NCI-H2227 (cell line): ENCODE data around the gene ACTA2.
"Not testable (repeated sequence)": the region's sequence is repeated elsewhere in the genome, so short reads cannot be mapped to it uniquely, and the experiment has no call there.

ENCODE experiments used
- DNase-seq: peaks from one replicate; lab custom pipeline; 2025; ENCODE audit not compliant: unreplicated experiment; lab: John Stamatoyannopoulos, UW

Gene ACTA2

DNA sequence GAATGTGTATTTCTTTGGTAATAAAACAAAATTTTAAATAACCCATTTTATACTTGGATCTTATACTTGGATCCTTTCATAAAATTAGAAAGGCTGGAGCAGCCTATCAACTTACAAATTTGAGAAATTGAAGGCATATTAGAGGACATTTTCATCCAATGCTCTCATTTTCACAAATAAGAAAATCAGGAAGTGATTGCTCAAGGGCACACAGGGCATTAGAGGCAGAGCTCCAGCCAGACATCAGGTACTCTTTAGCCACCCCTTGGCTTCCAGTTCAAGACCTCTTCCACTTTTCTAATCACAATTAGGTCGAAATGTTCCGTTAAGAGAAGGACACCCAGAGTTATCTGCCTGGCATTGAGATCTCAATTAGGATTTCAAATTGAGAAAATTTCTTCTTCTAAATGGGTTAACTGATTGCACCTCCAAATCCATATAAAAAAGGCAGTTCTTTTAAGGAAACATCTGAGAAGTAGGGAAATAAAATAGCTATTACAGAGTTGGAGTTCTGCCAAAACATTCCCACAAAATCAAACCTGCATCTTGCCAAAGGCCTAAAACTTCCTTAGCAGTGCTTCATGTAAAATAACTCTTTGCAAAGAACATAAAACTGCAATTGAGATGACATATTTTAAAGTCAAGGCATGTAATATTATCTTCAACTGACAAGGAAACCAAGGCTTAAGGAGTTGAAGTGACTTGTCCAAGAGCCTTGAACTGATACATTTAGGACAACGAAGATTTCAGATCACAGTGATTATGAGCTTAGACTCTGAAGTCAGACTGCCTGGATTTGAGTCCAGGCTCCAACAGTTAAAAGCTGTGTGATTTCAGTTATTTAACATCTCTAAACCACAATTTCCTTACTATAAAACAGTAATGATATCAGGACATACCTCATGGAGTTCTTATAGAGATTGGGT lies 2.4 kb downstream of the ACTA2 start:
- no peak for DNase-seq

DNA sequence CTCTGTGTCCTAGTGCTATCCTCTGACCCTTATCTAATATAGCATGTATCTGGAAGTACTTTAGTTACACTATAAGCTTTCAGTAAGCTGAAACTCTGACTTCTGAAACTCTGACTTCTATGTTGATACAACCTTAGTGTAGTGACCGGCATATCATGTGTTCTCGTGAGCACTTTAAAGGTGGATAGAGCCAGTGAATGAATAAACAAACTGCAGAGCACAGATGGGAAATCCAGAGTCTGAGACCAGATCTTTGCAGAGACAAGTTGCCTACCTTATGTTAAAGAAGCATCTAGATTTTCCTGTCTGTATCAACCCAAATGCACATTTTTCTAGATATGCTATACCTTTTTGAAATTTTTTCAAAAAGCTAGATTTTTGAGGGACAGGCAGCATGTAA lies 3.5 kb downstream of the ACTA2 start:
- DNase-seq, result no peak

DNA sequence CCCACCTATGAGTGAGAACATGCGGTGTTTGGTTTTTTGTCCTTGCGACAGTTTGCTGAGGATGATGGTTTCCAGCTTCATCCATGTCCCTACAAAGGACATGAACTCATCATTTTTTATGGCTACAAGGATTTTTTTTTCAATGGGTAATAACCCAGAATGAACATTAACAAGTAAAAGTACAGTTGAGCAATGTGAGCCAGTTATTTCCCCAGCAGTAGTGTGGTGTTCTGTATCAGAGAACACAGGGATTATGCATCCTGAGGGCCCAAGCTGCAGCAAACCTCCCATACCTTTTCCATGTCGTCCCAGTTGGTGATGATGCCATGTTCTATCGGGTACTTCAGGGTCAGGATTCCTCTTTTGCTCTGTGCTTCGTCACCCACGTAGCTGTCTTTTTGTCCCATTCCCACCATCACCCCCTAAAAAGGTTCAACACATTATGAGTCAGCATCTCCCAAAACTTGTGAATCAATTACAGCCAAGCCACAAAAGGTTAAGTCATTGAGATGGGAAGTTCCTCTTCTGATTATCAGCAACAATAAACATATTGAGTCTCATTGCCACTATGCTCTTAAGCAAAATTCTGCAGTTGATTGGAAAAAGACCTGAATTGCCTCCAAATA lies 5.5 kb downstream of the ACTA2 start:
- no peak for DNase-seq

DNA sequence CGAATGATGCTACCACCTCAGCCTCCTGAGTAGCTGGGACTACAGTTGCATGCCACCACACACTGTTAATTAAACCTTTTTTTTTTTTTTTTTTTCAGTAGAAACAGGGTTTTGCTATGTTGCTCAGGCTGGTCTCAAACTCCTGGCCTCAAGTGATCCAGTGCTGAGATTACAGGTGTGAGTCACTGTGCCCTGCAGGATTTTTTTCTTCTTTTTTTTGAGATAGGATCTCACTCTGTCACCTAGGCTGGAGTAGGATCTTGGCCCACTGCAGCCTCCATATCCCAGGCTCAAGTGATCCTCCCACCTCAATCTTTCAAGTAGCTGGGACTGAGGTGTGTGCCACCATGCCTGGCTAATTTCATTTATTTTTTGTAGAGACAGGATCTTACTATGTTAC lies 6.4 kb downstream of the ACTA2 start:
- no peak for DNase-seq

DNA sequence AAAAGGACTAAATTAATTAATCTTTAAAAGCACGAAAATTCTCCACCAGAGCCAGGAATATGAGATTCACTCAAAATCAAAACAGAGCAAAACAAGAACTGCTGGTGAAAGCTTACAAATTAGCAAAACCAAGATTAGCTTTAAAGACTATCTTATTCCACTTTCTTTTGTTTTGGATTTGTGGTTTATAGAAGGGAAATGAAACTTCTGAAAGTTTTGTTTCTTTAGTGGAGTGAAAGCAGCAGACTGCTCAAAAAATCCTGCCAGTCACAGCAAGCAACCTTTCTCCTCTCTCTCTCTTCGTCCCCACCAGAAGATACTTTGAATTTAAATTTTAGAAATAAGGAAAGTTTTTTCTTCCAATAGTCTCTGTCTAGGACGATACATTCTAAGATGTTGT lies 7.8 kb downstream of the ACTA2 start:
- no peak for DNase-seq

DNA sequence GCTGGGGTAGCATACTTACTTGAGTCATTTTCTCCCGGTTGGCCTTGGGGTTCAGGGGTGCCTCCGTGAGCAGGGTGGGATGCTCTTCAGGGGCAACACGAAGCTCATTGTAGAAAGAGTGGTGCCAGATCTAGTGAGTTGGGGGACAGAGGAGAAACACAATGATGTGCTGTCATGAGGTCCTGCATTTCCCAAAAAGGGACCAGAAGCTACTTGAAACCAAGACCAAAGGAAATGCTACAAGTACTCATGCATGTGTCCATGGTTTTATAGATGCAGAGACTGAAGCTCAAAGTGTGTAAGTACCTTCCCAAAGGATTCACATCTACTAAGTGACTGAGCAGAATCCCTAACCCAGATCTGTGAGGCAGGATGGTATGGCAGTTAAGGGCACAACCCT lies 8.8 kb downstream of the ACTA2 start:
- no peak for DNase-seq

- DNase-seq, result no peak
These were observed 11.5 kb downstream of the ACTA2 start for GRCh38 chr10:88941026-88941425.

DNA sequence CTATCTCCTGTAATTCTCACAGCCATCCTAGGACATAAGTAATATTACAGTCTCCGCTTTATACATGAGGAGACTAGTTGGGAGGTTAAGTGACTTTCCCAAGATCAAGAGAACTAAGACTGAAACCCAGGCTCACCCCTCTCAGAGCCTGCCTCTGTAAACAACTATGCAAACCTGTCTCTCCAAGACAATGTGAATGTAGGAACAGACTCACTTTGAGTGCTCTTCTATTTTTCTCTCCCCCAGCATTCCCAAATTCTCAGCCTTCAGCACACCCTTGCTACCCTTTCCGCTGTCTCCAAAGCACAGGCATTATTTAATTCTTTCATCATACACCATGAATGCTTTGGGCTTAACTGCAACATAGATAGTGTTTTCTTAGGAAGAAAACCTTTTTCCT lies 13.6 kb downstream of the ACTA2 start:
- DNase-seq, result no peak

- DNase-seq, result no peak
These were observed 14.5 kb downstream of the ACTA2 start for GRCh38 chr10:88938039-88938438.

- no peak for DNase-seq
These were observed 15.9 kb downstream of the ACTA2 start for GRCh38 chr10:88936656-88937055.

DNA sequence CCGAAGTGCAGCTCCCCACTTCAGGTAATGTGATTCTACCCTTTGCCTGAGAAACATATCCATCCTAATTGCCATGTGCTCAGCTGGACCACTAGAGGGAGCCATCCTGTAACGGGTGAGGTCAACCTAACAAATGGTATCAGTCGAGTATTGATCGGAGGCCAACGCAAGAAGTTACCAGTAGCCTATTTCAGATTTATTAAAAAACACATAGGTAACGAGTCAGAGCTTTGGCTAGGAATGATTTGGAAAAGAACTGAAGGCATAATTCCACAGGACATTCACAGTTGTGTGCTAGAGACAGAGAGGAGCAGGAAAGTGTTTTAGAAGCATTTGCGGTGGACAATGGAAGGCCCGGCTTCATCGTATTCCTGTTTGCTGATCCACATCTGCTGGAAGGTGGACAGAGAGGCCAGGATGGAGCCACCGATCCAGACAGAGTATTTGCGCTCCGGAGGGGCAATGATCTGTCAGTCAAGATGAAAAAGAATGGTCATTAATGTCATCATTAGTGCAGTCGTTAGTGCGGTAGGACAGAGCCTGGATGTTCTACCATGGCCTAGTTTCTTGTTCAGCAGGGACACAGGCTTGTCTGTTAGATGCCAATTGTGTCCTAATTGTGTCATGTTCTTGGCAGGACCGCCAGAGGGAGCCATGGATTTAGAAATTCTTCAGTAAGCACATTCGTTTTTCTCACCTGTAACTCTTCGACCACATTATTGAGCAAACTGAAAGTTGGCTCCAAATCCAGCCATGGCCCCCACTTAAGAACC lies 17.5 kb downstream of the ACTA2 start:
- DNase-seq, result peak; percentile 76

DNA sequence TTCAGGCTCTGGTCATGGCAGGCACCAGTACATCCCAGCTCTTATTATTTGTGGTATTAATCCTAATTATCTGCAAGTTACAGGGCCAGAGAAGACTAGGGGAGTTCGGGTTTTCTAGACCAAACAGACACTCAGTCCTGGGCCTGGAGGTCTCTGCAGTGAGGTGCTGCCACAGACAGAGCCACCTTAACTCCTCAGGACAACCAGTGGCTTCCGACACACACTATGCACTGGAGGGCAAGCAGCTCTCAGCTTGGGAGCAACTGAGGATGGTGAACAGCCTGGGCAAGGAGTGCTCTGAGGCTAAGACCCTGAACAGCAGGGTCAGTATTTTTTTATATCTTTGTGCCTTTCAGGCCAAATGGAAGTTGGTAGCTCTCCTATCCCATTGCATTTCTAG lies 19.0 kb downstream of the ACTA2 start:
- DNase-seq, result no peak

GRCh38 chr10:88932539-88933256 lies 19.9 kb downstream of the ACTA2 start:
- peak; percentile 72 for DNase-seq

- DNase-seq, result not testable (repeated sequence)
These were observed 20.5 kb downstream of the ACTA2 start for GRCh38 chr10:88932029-88932428.

DNA sequence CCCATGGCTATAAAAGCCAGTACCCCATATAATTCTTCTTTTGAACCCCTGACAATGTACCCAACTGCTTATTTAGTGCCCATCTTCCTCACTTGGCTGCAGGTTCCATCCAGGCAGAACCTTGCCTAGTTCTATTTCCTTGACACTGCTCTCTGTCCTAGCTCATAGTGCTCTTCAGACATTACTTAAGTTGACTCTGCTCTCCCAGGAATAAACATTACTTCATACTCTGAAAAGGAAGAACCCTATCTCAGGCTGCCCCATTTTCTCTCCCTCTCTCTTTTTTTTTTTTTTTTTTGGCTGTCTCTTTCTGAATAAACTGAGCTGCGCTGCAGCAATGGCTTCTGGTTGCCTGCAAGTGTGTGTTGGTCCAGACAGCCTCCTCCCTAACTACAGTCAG lies 21.0 kb downstream of the ACTA2 start:
- DNase-seq, result no peak

DNA sequence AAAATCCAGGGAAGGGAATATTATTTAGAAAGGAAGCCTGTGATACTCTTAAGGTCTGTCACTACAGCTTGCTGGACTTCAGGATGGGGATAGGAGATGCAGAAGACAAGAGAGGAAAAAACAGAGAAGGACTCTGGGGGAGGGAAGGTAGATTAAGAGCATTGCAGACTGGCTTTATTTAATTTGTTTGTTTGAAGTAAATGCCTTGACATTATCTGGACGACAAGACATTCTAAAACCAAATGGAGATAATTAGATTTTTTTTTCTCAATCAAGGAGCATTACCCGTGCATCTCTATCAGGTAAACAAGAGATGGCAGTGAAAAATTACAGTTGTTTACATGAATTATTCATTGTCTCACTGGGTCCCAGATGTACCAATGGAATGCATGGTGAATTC lies 24.3 kb downstream of the ACTA2 start:
- no peak for DNase-seq

- DNase-seq, result no peak
These were observed 25.2 kb downstream of the ACTA2 start for GRCh38 chr10:88927416-88927690.

DNA sequence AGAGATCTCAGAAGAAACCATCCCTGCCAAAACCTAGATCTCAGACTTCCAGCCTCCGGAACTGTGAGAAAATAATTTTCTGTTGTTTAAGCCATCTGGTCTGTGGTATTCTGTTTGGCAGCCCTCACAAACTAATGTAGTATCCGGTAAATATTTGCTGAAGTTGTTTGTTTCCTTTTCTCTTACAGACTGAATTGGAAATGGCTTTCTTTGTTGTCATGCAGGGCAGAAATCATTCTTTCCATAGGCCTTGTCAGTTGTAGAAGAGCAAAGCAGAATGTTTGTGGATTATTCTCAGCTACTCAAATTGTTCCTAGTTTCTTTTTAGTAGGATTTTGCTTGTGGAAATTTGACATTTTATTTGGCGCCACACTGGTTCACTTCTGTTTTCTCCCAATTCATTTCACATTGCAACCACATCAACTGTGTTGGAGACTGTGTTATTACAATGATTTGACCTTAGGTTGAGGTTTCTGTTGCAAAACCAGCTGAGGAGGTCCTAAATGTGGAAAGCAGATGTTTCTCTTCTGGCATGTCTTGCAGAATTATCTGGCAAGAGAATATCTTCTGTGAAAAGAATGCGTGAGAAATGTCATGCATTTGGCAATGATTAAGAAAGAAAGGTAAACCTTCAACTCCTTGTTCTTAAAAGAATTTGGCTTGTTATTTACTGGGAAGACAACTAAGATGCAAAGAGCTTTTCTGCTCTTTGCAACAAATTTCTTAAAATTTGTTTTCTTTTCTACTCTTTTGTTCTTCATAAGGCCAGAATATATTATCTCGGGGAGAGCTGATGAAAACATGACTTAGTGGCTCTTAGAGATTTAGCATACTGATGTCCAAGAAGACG lies 25.8 kb downstream of the ACTA2 start:
- no peak for DNase-seq

DNA sequence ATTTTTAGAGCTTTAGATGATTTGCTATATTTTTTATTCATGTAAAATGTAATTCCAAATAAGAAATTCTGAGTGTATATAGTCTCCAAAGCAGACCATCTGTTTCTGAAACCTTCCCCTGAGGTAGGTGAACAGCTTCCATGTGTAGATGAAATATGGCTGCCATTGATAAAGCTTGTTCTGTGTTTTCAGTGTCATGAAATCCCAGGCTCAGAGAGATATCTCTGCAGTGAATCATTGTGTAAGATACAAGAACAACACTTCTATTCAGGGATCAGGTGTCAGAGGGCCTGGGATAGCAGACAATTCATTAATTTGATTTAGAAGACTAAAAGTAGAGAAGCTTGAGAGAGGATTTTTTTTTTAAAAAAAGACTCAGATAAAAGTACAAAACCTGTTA lies 29.1 kb downstream of the ACTA2 start:
- DNase-seq, result no peak

GRCh38 chr10:88922041-88922440 lies 30.5 kb downstream of the ACTA2 start:
- DNase-seq, result no peak
